GM23248 (cell line): ENCODE data around the gene CDK8. TPM values are rescaled to one million over a fixed set of nuclear protein-coding genes. Genes with fewer than 3 reads are reported as not detected.

Source experiments
- DNase-seq: peaks from one replicate; pipeline ENCODE4 v3.0.0-alpha.2; 2015
- H2AFZ ChIP-seq: fragments of 200-600 bp; sonication (generic); 2 replicates; pipeline ENCODE4 v1.6.1; 2016; ENCODE audit warnings: antibody characterized with exemption
- H3F3A ChIP-seq: fragments of 200-600 bp; sonication (generic); 2 replicates; pipeline ENCODE4 v1.6.1; 2016; ENCODE audit warnings: mild to moderate bottlenecking, antibody characterized with exemption, mixed run types; ENCODE audit not compliant: insufficient read depth
- H3K27ac ChIP-seq: fragments of 200-600 bp; sonication (generic); 2 replicates; pipeline ENCODE4 v1.5.1; 2016; ENCODE audit warnings: mild to moderate bottlenecking
- H3K27me3 ChIP-seq: fragments of 200-600 bp; sonication (generic); replicated peaks from 2 replicates; pipeline ENCODE4 v1.6.1; 2016; ENCODE audit warnings: mild to moderate bottlenecking; ENCODE audit not compliant: insufficient read depth
- H3K36me3 ChIP-seq: fragments of 200-600 bp; sonication (generic); 2 replicates; pipeline ENCODE4 v1.6.1; 2016; ENCODE audit warnings: low read depth, mild to moderate bottlenecking
- H3K4me1 ChIP-seq: fragments of 200-600 bp; sonication (generic); 2 replicates; pipeline ENCODE4 v1.6.1; 2016; ENCODE audit warnings: mild to moderate bottlenecking; ENCODE audit not compliant: insufficient read depth
- H3K4me2 ChIP-seq: fragments of 200-600 bp; sonication (generic); one replicate; pipeline ENCODE4 v1.6.1; 2016; ENCODE audit warnings: mild to moderate bottlenecking; ENCODE audit not compliant: unreplicated experiment
- H3K4me3 ChIP-seq: fragments of 200-600 bp; sonication (generic); 2 replicates; pipeline ENCODE4 v1.5.1; 2016; ENCODE audit warnings: mild to moderate bottlenecking
- H3K79me2 ChIP-seq: fragments of 200-600 bp; sonication (generic); 2 replicates; pipeline ENCODE4 v1.6.1; 2016; ENCODE audit warnings: mild to moderate bottlenecking; ENCODE audit not compliant: insufficient read depth
- H3K9ac ChIP-seq: fragments of 200-600 bp; sonication (generic); 2 replicates; pipeline ENCODE4 v1.6.1; 2016; ENCODE audit warnings: mild to moderate bottlenecking
- H3K9me2 ChIP-seq: fragments of 200-600 bp; sonication (generic); 2 replicates; pipeline ENCODE4 v1.6.1; 2016; ENCODE audit warnings: mixed run types, mild to moderate bottlenecking, moderate library complexity; ENCODE audit not compliant: insufficient read depth
- H3K9me3 ChIP-seq: fragments of 200-600 bp; sonication (generic); one replicate; pipeline ENCODE4 v1.6.1; 2017; ENCODE audit warnings: low read depth
- H4K20me1 ChIP-seq: fragments of 200-600 bp; sonication (generic); 2 replicates; pipeline ENCODE4 v1.6.0; 2016; ENCODE audit not compliant: insufficient read depth
- EZH2 ChIP-seq: fragments of 200-600 bp; sonication (generic); IDR thresholded peaks from 2 replicates; pipeline ENCODE4 v1.6.1; 2018; ENCODE audit warnings: antibody characterized with exemption, mild to moderate bottlenecking; ENCODE audit not compliant: insufficient read depth, poor library complexity, severe bottlenecking
- EZH2phosphoT487 ChIP-seq: fragments of 200-600 bp; sonication (generic); IDR thresholded peaks from 2 replicates; pipeline ENCODE4 v1.6.1; 2018; ENCODE audit warnings: antibody characterized with exemption, moderate library complexity, mild to moderate bottlenecking, low read depth; ENCODE audit not compliant: insufficient read depth
- WGBS, 2 experiments: methylation state at CpG; one replicate each; pipeline ENCODE4 v1.1.6; 2015 to 2017; ENCODE audit warnings: low lambda C conversion rate in 2 of 2, low coverage in 1 of 2; ENCODE audit errors: missing lambda C conversion rate in 2 of 2; 5-methylcytosine and 5-hydroxymethylcytosine counted together
- in situ Hi-C: fragments of 300-500 bp; cut with MboI; formaldehyde crosslinking; loops from 2 replicates; pipeline ENCODE4 v1.15.0; 2020
- polyA plus RNA-seq: library from polyadenylated mRNA; unstranded; fragments of >200 nt; fragmentation: Nextera tagmentation; extraction: Ambion mirVana; gene quantifications from 2 replicates; pipeline ENCODE4 v1.2.1, GENCODE V29; 2016
- total RNA-seq: library from RNA; depleted of rRNA; stranded (reverse); fragments of >200 nt; shearing (Covaris generic); gene quantifications from 2 replicates; pipeline ENCODE4 v1.2.3, GENCODE V29; 2014

The CDK8 gene
- total and polyA plus RNA-seq, 2 experiments from 2014 or later, result 5.1 to 11.9 TPM

DNA sequence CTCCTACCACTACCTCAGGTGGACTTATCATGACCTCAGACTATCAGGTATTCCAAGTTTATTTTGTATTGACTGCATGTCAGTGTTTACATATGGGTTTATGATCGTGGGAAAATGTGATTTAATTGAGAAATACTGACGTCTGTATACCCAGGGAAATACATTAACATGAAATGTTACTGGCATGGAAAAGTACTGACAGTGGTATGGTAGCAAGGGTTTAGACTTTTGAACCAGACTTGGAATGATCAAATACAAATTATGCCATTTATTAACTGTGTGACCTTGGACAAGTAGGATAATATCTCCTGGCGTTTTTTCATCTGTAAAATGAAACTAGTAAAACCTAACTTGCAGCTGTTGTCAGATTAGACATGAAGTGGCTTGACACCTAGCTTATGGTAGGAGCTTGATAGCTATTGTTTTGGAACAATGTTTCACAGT lies 147.7 kb downstream of the CDK8 start:
- no peak for TF ChIP-seq EZH2phosphoT487
- TF ChIP-seq EZH2, result no peak
- in situ Hi-C loops, result no loop called here

DNA sequence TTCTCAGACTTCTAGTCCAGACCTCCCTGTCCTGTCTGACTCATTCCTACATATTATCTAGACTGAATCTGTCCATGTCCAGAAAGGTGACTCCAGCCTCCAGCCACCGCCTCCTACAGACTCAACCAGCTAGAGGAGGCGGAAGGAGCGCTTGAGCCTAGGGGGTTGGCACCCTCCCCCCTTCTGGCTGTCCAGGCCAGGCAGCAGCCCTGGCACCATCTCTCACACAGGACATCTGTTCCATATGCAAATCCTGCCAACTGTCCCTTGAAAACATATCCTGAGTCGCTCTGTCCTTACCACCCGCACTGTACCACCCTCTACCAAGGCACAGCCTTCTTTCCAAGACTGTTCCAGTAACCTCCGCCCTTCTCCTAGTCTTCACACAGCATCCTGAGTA lies 152.9 kb downstream of the CDK8 start:
- Histone ChIP-seq H3K9ac (no peak overlapping the region), H3K9me2 (no peaks in the 10 kb centered on the region), H4K20me1 (no peaks in the 10 kb centered on the region), H3K27me3 (no peaks in the 10 kb centered on the region), H2AFZ (no peak overlapping the region), H3K79me2 (no peaks in the 10 kb centered on the region), H3K9me3 (no peaks in the 10 kb centered on the region), H3K4me3 (no peak overlapping the region), H3K4me1 (no peaks in the 10 kb centered on the region), H3K27ac (no peak overlapping the region), H3K36me3 (peaks cover 3% of the 10 kb centered on the region; the same call in 1 of the 2 replicates), H3K4me2 (no peak overlapping the region), H3F3A (no peaks in the 10 kb centered on the region)
- 80 to 81% methylated on average over 6 of the region's 6 CpGs for WGBS, 2 experiments
- in situ Hi-C loops, result no loop called here
- TF ChIP-seq EZH2phosphoT487, result no peak
- no peak for TF ChIP-seq EZH2
- peak; percentile 4 for DNase-seq

More for the DNA sequence above, 147.7 kb downstream of the CDK8 start:
- Histone ChIP-seq H3K9me2 (no peaks in the 10 kb centered on the region), H3K4me1 (no peaks in the 10 kb centered on the region), H2AFZ (no peak overlapping the region), H3K27me3 (no peaks in the 10 kb centered on the region), H3K27ac (no peak overlapping the region), H3K36me3 (peaks cover 11% of the 10 kb centered on the region), H3K9me3 (no peaks in the 10 kb centered on the region), H3F3A (no peaks in the 10 kb centered on the region), H3K4me3 (no peak overlapping the region), H3K4me2 (no peak overlapping the region), H3K79me2 (no peaks in the 10 kb centered on the region), H4K20me1 (no peaks in the 10 kb centered on the region), H3K9ac (no peak overlapping the region)
- no peak for DNase-seq
- WGBS, 2 experiments, result 84 to 89% methylated on average over 3 of the region's 3 CpGs

DNA sequence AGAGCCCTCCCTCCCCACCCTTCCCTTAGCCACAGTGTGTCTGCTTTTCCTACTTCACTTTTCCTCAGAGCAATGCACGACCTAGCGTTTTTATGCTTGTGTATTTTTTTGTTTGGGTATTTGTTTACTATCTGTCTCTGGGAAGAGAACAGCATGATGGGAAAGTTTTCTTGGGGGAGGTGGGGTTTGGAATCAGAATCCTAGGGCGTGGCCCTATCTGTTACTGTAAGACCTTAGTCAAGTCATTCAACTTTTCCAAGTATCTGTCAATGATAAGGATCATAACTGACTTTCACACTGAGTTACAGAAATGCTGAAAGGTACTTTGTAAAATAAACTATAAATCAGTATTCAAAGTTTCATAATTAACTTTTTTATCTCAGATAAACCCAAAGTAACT lies 157.3 kb downstream of the CDK8 start:
- Histone ChIP-seq H4K20me1 (no peaks in the 10 kb centered on the region), H3K9me2 (no peaks in the 10 kb centered on the region), H3F3A (no peaks in the 10 kb centered on the region), H3K36me3 (no peaks in the 10 kb centered on the region), H3K27ac (no peak overlapping the region), H2AFZ (no peak overlapping the region), H3K4me3 (no peak overlapping the region), H3K4me2 (no peak overlapping the region), H3K9me3 (no peaks in the 10 kb centered on the region), H3K27me3 (no peaks in the 10 kb centered on the region), H3K79me2 (no peaks in the 10 kb centered on the region), H3K9ac (no peak overlapping the region), H3K4me1 (no peaks in the 10 kb centered on the region)
- no peak for DNase-seq
- in situ Hi-C loops, result no loop called here
- TF ChIP-seq EZH2 (no peak), EZH2phosphoT487 (no peak)
- 46 to 65% methylated on average over 3 of the region's 3 CpGs for WGBS, 2 experiments

DNA sequence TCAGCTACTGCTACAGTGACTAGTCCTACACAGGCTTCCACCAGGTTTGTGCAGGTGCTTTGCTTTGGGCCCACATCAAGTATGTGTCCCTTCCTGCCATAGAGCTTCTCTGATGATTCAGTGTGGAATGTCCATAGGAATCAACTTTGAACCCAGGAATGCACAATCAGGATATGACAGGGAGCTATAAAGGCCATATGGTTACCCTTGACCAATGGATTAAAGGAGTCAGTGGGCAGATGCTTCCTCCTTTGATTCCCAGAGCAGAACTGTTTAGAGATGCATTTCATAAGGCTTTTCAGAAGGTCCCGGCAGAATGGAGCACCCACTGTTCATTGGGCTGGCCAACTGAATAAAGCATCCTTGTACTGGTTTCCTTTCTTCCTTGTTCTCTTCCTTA lies 158.3 kb downstream of the CDK8 start:
- in situ Hi-C loops, result no loop called here
- Histone ChIP-seq H3K4me1 (no peaks in the 10 kb centered on the region), H3K36me3 (no peaks in the 10 kb centered on the region), H4K20me1 (no peaks in the 10 kb centered on the region), H3K27me3 (no peaks in the 10 kb centered on the region), H3K9me2 (no peaks in the 10 kb centered on the region), H3K4me2 (no peak overlapping the region), H3F3A (no peaks in the 10 kb centered on the region), H3K9ac (no peak overlapping the region), H3K27ac (no peak overlapping the region), H3K79me2 (no peaks in the 10 kb centered on the region), H2AFZ (no peak overlapping the region), H3K9me3 (no peaks in the 10 kb centered on the region), H3K4me3 (no peak overlapping the region)
- WGBS, 2 experiments, result 40 to 55% methylated on average over 1 of the region's 1 CpG
- DNase-seq, result no peak
- TF ChIP-seq EZH2 (no peak), EZH2phosphoT487 (no peak)
